ENCODE data around the gene IL27RA. TPM values are rescaled to one million over a fixed set of nuclear protein-coding genes. Genes with fewer than 3 reads are reported as not detected.

IL27RA gene
- total RNA-seq = 76.6 and 79.1 TPM in 2 replicates

- intact Hi-C loops (cut with micrococcal nuclease) = loop anchor here (1.0 to 5.0 kb wide), 2 partner anchors 46 to 80 kb away; partner anchors contain the start of gene DCAF15
- peak; percentile 80 for DNase-seq (ENCODE audit: low spot score)
- Mint-ChIP-seq H3K27me3 (ENCODE audit: low read depth) (no peaks in the 10 kb centered on the region), H3K4me1 (ENCODE audit: low read depth) (peaks cover 10% of the 10 kb centered on the region), H3K4me3 (ENCODE audit: low read depth) (peak within 1 kb of the TSS; percentile 92), H3K36me3 (ENCODE audit: low read depth) (peaks cover 31% of the 10 kb centered on the region), H3K27ac (peak within 1 kb of the TSS; percentile 86), H3K9me3 (no peaks in the 10 kb centered on the region)
Observed at GRCh38 chr19:14031719-14032480, at the start of gene IL27RA. Gene IL27RA, plus strand, starts transcription at chr19:14031762. Its CDS starts 111 bp downstream, at chr19:14031873.

- intact Hi-C loops (cut with micrococcal nuclease) = no loop called here
- no peaks in the 10 kb centered on the region for H3K9me3 Mint-ChIP-seq
- no peak overlapping the region for H3K4me3 Mint-ChIP-seq (ENCODE audit: low read depth)
- H3K36me3 Mint-ChIP-seq (ENCODE audit: low read depth) = no peaks in the 10 kb centered on the region
- H3K4me1 Mint-ChIP-seq (ENCODE audit: low read depth) = peaks cover 15% of the 10 kb centered on the region
- H3K27ac Mint-ChIP-seq = no peak overlapping the region
- H3K27me3 Mint-ChIP-seq (ENCODE audit: low read depth) = no peaks in the 10 kb centered on the region
- DNase-seq (ENCODE audit: low spot score) = no peak
Observed at GRCh38 chr19:13981988-13982501, 49.5 kb upstream of the IL27RA start.

GRCh38 chr19:13982773-13983172 is 48.8 kb upstream of the IL27RA start:
- no peaks in the 10 kb centered on the region for H3K9me3 Mint-ChIP-seq
- H3K4me1 Mint-ChIP-seq (ENCODE audit: low read depth) = peaks cover 20% of the 10 kb centered on the region
- intact Hi-C loops (cut with micrococcal nuclease) = no loop called here
- H3K27me3 Mint-ChIP-seq (ENCODE audit: low read depth) = no peaks in the 10 kb centered on the region
- H3K4me3 Mint-ChIP-seq (ENCODE audit: low read depth) = no peak overlapping the region
- no peak overlapping the region for H3K27ac Mint-ChIP-seq
- no peaks in the 10 kb centered on the region for H3K36me3 Mint-ChIP-seq (ENCODE audit: low read depth)
- no peak for DNase-seq (ENCODE audit: low spot score)

- Mint-ChIP-seq H3K4me3 (ENCODE audit: low read depth) (no peak overlapping the region), H3K27ac (no peak overlapping the region)
- DNase-seq (ENCODE audit: low spot score) = no peak
Observed at GRCh38 chr19:13983213-13983889, 48.2 kb upstream of the IL27RA start.

GRCh38 chr19:13984186-13984585 is 47.4 kb upstream of the IL27RA start:
- DNase-seq (ENCODE audit: low spot score) = no peak
- no peak overlapping the region for H3K27ac Mint-ChIP-seq
- H3K9me3 Mint-ChIP-seq = no peaks in the 10 kb centered on the region
- intact Hi-C loops (cut with micrococcal nuclease) = no loop called here
- peaks cover 5% of the 10 kb centered on the region for H3K36me3 Mint-ChIP-seq (ENCODE audit: low read depth)
- H3K4me3 Mint-ChIP-seq (ENCODE audit: low read depth) = no peak overlapping the region
- H3K4me1 Mint-ChIP-seq (ENCODE audit: low read depth) = peaks cover 26% of the 10 kb centered on the region
- no peaks in the 10 kb centered on the region for H3K27me3 Mint-ChIP-seq (ENCODE audit: low read depth)

More at GRCh38 chr19:13983213-13983889, 48.2 kb upstream of the IL27RA start:
- intact Hi-C loops (cut with micrococcal nuclease) = no loop called here
- Mint-ChIP-seq H3K9me3 (no peaks in the 10 kb centered on the region), H3K4me1 (ENCODE audit: low read depth) (peaks cover 21% of the 10 kb centered on the region), H3K36me3 (ENCODE audit: low read depth) (no peaks in the 10 kb centered on the region), H3K27me3 (ENCODE audit: low read depth) (no peaks in the 10 kb centered on the region)

GRCh38 chr19:13984875-13985741 is 46.5 kb upstream of the IL27RA start:
- no peaks in the 10 kb centered on the region for H3K9me3 Mint-ChIP-seq
- peaks cover 30% of the 10 kb centered on the region for H3K4me1 Mint-ChIP-seq (ENCODE audit: low read depth)
- H3K36me3 Mint-ChIP-seq (ENCODE audit: low read depth) = peaks cover 14% of the 10 kb centered on the region
- H3K27ac Mint-ChIP-seq = peak overlapping the region; percentile 91
- no peak for DNase-seq (ENCODE audit: low spot score)
- H3K27me3 Mint-ChIP-seq (ENCODE audit: low read depth) = no peaks in the 10 kb centered on the region
- H3K4me3 Mint-ChIP-seq (ENCODE audit: low read depth) = peak overlapping the region; percentile 24
- intact Hi-C loops (cut with micrococcal nuclease) = no loop called here

- Mint-ChIP-seq H3K4me1 (ENCODE audit: low read depth) (peaks cover 31% of the 10 kb centered on the region), H3K4me3 (ENCODE audit: low read depth) (peak overlapping the region; percentile 24)
- intact Hi-C loops (cut with micrococcal nuclease) = loop anchor here (1.0 kb wide), 2 partner anchors 20 to 46 kb away; partner anchors contain the start of gene RFX1
Observed at GRCh38 chr19:13985771-13986347, 45.7 kb upstream of the IL27RA start.

GRCh38 chr19:13986348-13986904 is 45.1 kb upstream of the IL27RA start:
- Mint-ChIP-seq H3K9me3 (no peaks in the 10 kb centered on the region), H3K4me3 (ENCODE audit: low read depth) (peak overlapping the region; percentile 60), H3K27ac (peak overlapping the region; percentile 95), H3K27me3 (ENCODE audit: low read depth) (no peaks in the 10 kb centered on the region), H3K36me3 (ENCODE audit: low read depth) (peaks cover 23% of the 10 kb centered on the region), H3K4me1 (ENCODE audit: low read depth) (peaks cover 33% of the 10 kb centered on the region)
- peak; percentile 98 for DNase-seq (ENCODE audit: low spot score)
- intact Hi-C loops (cut with micrococcal nuclease) = loop anchor here (1.0 kb wide), 2 partner anchors 20 to 46 kb away; partner anchors contain the start of gene RFX1

More at GRCh38 chr19:13985771-13986347, 45.7 kb upstream of the IL27RA start:
- Mint-ChIP-seq H3K27ac (peak overlapping the region; percentile 95), H3K36me3 (ENCODE audit: low read depth) (peaks cover 18% of the 10 kb centered on the region), H3K9me3 (no peaks in the 10 kb centered on the region), H3K27me3 (ENCODE audit: low read depth) (no peaks in the 10 kb centered on the region)
- no peak for DNase-seq (ENCODE audit: low spot score)

GRCh38 chr19:13987101-13987890 is 44.3 kb upstream of the IL27RA start:
- Mint-ChIP-seq H3K27ac (peak overlapping the region; percentile 95), H3K36me3 (ENCODE audit: low read depth) (peaks cover 23% of the 10 kb centered on the region), H3K4me1 (ENCODE audit: low read depth) (peaks cover 28% of the 10 kb centered on the region), H3K4me3 (ENCODE audit: low read depth) (peak overlapping the region; percentile 60), H3K9me3 (no peaks in the 10 kb centered on the region), H3K27me3 (ENCODE audit: low read depth) (no peaks in the 10 kb centered on the region)
- intact Hi-C loops (cut with micrococcal nuclease) = no loop called here
- DNase-seq (ENCODE audit: low spot score) = no peak

GRCh38 chr19:13989487-13989886 is 42.1 kb upstream of the IL27RA start:
- Mint-ChIP-seq H3K27me3 (ENCODE audit: low read depth) (no peaks in the 10 kb centered on the region), H3K4me3 (ENCODE audit: low read depth) (no peak overlapping the region), H3K9me3 (no peaks in the 10 kb centered on the region), H3K4me1 (ENCODE audit: low read depth) (peaks cover 28% of the 10 kb centered on the region), H3K36me3 (ENCODE audit: low read depth) (peaks cover 23% of the 10 kb centered on the region), H3K27ac (peak overlapping the region; percentile 7)
- no peak for DNase-seq (ENCODE audit: low spot score)
- intact Hi-C loops (cut with micrococcal nuclease) = no loop called here

GRCh38 chr19:13990085-13990484 is 41.5 kb upstream of the IL27RA start:
- DNase-seq (ENCODE audit: low spot score) = no peak
- H3K9me3 Mint-ChIP-seq = no peaks in the 10 kb centered on the region
- no peaks in the 10 kb centered on the region for H3K27me3 Mint-ChIP-seq (ENCODE audit: low read depth)
- no peak overlapping the region for H3K27ac Mint-ChIP-seq
- intact Hi-C loops (cut with micrococcal nuclease) = no loop called here
- H3K4me1 Mint-ChIP-seq (ENCODE audit: low read depth) = peaks cover 28% of the 10 kb centered on the region
- H3K36me3 Mint-ChIP-seq (ENCODE audit: low read depth) = peaks cover 23% of the 10 kb centered on the region
- no peak overlapping the region for H3K4me3 Mint-ChIP-seq (ENCODE audit: low read depth)

Data from activated T-helper 2 cell treated with anti-CD3 and anti-CD28 coated beads, Interferon-gamma antibody, Interleukin-2, Interleukin-4, amounts not matched to agents 10 μg/mL and 5 μg/mL and 100 μg/mL, durations not matched to agents 14 hours and 24 hours and 36 hours (primary cell).